ENCODE results near the gene RAB11FIP4.
"Not testable (repeated sequence)": the region's sequence is repeated elsewhere in the genome, so short reads cannot be mapped to it uniquely, and the experiment has no call there.

RAB11FIP4 gene, protein sequence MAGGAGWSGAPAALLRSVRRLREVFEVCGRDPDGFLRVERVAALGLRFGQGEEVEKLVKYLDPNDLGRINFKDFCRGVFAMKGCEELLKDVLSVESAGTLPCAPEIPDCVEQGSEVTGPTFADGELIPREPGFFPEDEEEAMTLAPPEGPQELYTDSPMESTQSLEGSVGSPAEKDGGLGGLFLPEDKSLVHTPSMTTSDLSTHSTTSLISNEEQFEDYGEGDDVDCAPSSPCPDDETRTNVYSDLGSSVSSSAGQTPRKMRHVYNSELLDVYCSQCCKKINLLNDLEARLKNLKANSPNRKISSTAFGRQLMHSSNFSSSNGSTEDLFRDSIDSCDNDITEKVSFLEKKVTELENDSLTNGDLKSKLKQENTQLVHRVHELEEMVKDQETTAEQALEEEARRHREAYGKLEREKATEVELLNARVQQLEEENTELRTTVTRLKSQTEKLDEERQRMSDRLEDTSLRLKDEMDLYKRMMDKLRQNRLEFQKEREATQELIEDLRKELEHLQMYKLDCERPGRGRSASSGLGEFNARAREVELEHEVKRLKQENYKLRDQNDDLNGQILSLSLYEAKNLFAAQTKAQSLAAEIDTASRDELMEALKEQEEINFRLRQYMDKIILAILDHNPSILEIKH

DNA sequence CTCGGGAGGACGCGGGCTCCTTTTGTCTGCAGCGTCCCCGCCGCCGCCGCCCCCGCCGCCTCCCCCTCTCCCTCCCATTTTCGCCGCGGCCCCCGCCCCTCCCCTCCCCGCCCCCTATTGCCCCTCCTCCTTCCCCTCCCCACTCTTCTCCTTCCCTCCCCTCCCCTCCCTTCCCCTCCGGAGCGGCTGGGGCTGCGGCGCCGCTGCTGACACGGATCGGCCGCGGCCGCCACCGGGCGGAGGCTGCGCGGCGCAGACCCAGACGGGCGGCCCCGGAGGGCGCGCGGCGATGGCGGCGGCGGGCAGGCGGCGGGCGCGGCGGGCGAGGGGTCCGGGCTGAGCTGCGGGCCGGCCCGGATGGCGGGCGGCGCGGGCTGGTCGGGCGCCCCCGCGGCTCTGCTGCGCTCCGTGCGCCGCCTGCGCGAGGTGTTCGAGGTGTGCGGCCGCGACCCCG, at the start of gene RAB11FIP4:
Gene RAB11FIP4 (plus strand): TSS at position 180 of the 454 bp plus-strand sequence. CDS start 178 bp downstream, at position 358.
- DNase-seq = peak; percentile 67

- not testable (repeated sequence) for DNase-seq
These were observed 46.2 kb upstream of the RAB11FIP4 start for GRCh38 chr17:31345191-31345747.

- DNase-seq = no peak
These were observed 42.0 kb upstream of the RAB11FIP4 start for GRCh38 chr17:31349454-31349853.

DNA sequence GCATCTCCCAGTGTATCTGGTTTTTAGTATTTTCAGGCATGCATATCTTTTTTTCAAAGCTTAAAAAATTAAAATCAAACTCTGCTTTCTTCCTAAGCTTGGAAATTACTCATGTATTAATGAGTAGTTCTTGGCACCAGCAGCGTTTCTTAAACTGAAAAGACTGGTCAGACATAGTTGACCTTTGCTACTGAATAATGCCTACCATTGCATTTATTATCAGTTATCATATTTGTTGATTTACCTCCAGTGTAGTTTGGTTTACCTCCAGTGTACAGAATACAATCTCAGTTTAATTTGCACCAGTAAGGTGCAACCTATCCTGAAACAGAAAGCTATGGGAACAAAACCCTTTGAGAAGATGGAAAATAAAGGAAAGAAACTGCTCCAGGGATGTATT, 35.5 kb upstream of the RAB11FIP4 start:
- no peak for DNase-seq

GRCh38 chr17:31357091-31357490, 34.4 kb upstream of the RAB11FIP4 start:
- no peak for DNase-seq

DNA sequence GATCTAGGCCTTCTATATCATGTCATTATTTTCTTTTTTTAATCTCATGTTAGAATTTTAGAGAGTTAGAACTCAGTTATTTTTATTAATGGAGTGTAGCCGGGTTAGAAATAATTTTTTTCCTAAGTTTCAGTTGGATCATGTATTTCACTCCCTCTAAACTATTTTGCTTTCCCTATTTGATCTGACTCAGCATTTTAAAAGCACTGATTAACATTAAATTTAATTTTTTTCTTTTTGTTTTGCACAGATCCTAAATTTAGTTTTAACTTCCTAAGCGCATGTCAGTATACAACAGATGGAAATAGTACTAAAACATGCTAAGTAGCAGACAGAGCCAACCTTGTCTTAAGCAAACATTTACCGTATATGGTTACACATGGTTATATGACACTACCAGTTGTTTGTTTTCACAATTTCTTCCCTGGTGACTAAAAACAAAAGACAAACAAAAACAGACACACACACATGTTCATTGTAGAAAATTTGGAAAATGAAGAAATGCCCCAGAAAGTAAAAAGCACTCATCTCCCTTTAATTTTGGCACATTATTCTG, 33.6 kb upstream of the RAB11FIP4 start:
- DNase-seq = no peak

GRCh38 chr17:31364012-31364411, 27.5 kb upstream of the RAB11FIP4 start:
- DNase-seq = no peak

DNA sequence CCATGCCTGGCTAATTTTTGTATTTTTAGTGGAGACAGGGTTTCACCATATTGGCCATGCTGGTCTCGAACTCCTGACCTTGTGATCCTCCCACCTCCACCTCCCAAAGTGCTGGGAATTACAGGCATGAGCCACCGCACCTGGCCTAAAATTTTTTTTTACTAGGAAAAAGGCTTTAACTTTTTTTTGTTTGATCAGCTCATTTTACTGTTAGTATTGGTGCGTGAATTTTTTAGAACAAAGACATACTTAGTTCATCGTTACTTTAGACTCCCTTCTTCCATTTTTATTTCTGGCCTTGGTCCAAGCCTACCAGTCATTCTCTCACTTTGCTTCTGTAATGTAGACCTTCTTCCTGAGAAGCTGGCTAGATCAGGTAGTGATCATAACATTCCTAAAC, 25.4 kb upstream of the RAB11FIP4 start:
- DNase-seq = no peak

DNA sequence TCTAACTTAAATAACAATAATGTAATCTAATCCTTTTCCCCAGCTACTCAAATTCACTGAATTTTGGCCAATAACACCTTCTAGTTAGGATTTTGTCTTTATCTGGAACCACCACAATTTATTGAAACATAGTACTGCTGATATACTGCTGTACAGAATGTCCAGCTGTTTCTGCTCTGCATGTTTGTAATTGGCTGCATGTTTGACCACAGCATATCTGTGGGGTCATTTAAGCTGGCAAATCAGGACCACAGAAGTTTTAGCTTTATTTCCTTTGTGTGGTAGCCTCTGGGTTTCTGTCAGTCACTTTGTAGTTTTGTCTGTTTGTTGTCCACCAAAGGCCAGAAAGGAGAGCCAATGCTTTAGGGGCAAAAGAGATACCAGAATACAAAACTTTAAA, 22.2 kb upstream of the RAB11FIP4 start:
- no peak for DNase-seq

DNA sequence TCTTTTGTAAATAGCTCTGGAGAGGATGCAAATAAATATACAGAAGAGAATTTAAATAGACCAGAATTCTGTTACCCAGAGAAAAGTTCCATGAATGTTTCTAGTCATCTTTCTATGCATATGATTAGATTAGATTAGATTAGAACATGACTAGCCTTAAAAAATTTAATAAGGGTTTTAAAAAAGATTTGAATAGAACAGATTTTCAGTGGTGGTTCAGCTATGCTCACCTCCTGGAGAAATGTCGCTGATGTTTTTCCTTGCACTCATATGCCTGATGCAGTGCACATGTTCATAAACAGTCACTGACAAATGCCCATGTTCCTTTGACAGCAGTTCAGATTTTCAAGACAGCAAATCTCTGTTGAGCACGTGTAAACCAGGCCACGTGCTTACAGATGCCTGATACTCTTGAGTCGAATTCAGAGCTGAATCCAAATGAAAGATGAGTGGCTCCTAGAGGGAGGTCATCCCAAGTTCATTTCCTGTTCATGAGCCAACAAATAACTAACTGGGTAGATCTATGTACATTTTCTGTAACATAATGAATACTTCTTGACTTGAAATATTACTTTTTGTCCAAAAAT, 19.9 kb upstream of the RAB11FIP4 start:
- DNase-seq = no peak

DNA sequence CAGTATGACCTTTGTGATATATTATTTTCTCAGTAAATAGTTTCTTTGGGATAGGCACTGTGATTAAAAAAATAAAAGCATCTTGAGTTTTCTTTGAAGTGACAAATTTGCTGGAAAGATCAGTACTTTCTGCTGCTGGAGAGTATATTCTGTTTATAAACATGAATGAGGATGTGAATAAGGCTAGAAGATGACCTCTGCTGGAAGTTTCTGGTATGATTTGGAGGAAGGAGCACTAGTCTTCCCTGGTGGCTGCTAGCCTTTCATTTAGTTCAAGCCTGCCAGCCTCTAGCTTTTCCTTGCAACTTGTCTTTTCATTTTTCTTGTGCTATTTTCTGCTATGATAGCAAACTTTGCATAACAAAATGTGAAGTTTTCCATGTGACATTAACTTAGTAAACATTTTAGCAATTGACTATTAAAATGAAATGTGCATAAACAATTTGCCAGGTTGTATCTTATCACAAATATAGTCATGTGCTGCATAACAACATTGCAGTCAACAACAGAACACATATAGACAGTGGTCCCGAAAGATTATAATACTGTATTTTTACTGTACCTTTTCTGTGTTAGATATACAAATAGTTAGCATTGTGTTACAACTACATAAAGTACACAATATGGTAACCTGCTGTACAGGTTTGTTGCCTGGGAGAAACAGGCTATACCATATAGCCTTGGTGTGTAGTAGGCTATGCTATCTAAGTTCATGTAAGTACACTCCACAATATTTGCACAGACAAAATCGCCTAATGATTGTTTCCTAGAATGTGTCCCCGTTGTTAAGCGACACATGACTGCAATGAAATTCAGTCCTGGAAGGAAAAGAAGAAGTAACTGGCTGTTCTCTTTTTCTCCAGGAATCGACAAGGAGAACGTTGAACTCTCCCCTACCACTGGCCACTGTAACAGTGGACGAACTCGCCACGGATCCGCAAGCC, 18.1 kb upstream of the RAB11FIP4 start:
- peak; percentile 46 for DNase-seq

DNA sequence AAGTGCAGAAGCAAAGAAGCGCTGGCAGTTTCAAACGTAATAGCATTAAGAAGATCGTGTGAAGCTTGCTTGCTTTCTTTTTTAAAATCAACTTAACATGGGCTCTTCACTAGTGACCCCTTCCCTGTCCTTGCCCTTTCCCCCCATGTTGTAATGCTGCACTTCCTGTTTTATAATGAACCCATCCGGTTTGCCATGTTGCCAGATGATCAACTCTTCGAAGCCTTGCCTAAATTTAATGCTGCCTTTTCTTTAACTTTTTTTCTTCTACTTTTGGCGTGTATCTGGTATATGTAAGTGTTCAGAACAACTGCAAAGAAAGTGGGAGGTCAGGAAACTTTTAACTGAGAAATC, 17.4 kb upstream of the RAB11FIP4 start:
- DNase-seq = no peak

- no peak for DNase-seq
These were observed 17.0 kb upstream of the RAB11FIP4 start for GRCh38 chr17:31374503-31374902.

DNA sequence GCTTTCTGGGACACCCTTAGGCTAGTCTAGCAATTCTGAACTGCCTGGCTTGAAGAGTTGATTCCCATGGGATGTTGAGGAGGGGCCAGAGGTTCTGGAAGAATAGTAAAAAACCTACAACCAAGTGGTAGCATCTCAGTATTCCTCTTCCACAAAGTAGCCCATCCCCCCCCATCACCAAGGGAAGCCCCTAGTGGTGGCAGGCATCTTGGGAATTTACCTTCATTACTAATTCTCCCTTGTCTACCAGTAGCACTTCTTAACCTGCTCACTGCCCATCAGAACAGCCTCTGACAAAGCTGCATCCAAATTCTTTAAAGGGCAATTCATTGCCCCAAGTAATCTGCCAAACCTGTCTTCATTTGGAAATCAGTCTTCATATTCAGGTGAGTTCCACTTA, 12.8 kb upstream of the RAB11FIP4 start:
- DNase-seq = no peak

GRCh38 chr17:31379597-31380205, 11.8 kb upstream of the RAB11FIP4 start:
- no peak for DNase-seq

DNA sequence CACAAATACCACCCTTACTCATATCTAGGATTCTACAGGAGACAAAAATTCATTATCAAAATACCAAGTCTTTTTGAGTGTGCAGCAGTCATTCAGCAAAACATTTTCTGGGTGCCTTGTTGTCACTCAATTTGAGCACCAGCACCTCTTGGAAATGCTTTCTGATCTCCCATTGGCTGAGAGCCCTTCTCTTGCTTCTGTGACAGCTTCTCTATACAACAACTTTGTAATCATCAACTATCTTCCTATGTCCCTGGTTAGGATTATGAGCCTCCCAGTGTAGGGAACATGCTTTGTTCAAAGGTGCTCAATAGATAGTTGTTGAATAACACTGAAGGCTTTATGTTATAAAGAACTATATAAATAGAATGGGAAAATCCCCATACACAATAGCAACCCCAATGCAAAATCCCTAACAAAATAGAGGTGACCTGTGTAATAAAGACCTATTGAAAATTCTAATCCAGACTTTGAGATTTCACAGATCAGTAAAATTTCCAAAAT, 10.3 kb upstream of the RAB11FIP4 start:
- no peak for DNase-seq

- DNase-seq = not testable (repeated sequence)
These were observed 8.7 kb upstream of the RAB11FIP4 start for GRCh38 chr17:31382668-31383275.

DNA sequence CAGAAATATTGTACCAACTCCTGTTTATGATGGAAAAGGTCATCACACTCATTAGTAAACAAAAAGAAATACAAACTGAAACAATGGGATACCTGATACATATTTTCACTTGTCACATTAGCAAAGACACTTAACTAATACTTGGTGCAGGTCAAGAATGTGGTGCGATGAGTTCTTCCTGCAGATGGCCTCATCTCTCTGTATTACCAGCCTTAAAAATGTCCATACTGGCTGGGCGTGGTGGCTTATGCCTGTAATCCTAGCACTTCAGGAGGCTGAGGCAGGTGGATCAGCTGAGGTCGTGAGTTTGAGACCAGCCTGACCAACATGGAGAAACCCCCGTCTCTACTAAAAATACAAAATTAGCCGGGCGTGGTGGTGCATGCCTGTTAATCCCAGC, 8.0 kb upstream of the RAB11FIP4 start:
- not testable (repeated sequence) for DNase-seq

DNA sequence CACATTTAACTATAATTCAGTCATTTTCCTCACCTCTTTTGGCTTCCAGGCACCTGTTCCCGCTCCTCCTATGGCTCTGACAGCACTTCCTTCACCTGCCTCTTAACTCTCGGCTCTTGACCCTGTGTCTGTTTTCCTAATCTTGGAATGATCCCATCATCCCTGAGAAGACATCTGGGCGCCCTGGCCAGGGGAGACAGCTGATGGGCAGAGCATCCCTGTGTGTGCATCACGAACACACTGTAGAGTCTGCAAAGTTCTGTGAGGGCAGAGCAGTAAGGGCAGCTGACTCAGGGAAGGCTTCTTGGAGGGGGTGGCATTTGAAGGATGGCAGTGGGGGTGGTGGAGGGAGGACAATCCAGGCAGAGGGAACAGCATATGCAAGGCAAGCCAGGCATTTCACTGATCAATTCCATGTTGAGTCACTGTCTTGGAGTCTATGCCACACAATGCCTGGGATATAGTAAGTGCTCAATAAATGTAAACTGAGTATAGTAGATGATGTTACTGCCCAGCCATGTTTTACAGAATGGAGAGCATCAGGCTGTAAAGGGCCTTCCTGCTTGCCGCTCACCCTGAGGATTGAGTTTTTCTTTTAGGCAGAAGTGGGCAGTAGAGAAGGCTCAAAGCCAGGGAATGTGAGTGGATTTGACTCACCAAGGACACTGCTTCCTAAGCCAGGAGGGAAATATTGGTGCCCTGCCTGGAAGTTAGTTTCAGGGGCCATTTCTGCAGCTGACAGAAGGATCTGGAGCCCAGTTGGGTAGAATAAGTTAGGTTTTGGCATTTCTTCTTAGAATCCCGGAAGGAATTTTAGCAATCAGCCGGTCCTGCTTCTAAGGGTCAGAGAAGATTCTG, 5.8 kb upstream of the RAB11FIP4 start:
- DNase-seq = no peak

DNA sequence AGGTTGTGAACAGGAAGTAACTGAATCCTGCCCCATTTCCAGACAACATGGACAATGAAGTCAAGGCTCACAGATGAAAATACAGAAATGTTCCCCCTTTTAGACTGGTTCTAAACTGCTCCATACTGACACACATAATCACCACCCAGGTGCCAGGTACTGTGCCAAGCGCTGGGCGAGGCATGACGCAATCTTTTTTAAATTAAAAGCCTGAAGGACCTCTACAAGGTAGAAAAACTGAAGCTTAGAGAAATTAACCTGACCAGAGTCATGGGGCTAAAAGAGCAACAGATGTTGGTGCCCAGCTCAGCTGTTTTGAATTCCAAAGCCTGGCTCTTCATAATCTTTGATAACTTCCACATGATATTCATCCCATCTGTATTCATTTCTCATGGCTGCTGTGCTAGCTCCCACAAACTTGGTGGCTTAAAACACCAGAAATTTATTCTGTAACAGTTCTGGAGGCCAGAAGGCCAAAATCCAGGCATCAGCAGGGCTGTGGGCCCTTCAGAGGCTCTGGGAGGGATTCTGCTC, 4.9 kb upstream of the RAB11FIP4 start:
- DNase-seq = no peak

All from CD4-positive, alpha-beta T cell treated with Interleukin-6 for 4 hours (primary cell).